Measurements from ENCODE around the gene CPA5.

GRCh38 chr7:130396109-130396508, 51.5 kb downstream of the CPA5 start:
- TF ChIP-seq CTCF (conservative IDR thresholded peaks at IDR 0.05; ENCODE audit: low read depth in 2 of 2) = no peak
- TF ChIP-seq ZNF114 (CRISPR knock-in tag; IDR thresholded peaks at IDR 0.05) = no peak
- TF ChIP-seq REST (IDR thresholded peaks at IDR 0.05; ENCODE audit: unreplicated experiment) = no peak
- no peak for TF ChIP-seq POLR2AphosphoS5 (IDR thresholded peaks at IDR 0.05; ENCODE audit: low read depth)
- TF ChIP-seq EZH2phosphoT487 (IDR thresholded peaks at IDR 0.05; ENCODE audit: unreplicated experiment) = no peak
- no peak for TF ChIP-seq NANOG (IDR thresholded peaks at IDR 0.05; ENCODE audit: borderline replicate concordance)
- no peak for TF ChIP-seq JUNB (IDR thresholded peaks at IDR 0.05; ENCODE audit: unreplicated experiment)
- no peak for TF ChIP-seq CREB1 (CRISPR knock-in tag; IDR thresholded peaks at IDR 0.05; ENCODE audit: low read depth)
- TF ChIP-seq EZH2 (IDR thresholded peaks at IDR 0.05; ENCODE audit: low read depth, unreplicated experiment) = no peak
- no peak for TF ChIP-seq STAT1 (IDR thresholded peaks at IDR 0.05; ENCODE audit: unreplicated experiment)
- no peak for TF ChIP-seq ZNF462 (CRISPR knock-in tag; IDR thresholded peaks at IDR 0.05)
- TF ChIP-seq ZNF331 (CRISPR knock-in tag; IDR thresholded peaks at IDR 0.05; ENCODE audit: low read depth) = no peak

Data from GM23338 (cell line).